Keratinocyte (primary cell): ENCODE results near the gene TRAPPC10. TPM values are rescaled to one million over a fixed set of nuclear protein-coding genes. Genes with fewer than 3 reads are reported as not detected.
"Not testable (repeated sequence)": the region's sequence is repeated elsewhere in the genome, so short reads cannot be mapped to it uniquely, and the experiment has no call there.

Experiments used
- DNase-seq: peaks from one replicate; pipeline ENCODE4 v3.0.0-alpha.2; 2011; ENCODE audit warnings: low read depth, missing footprints, low spot score
- FAIRE-seq: peaks from 2 replicates; lab custom pipeline; 2011; peaks lifted over from hg19 to GRCh38; lab: Jason Lieb, UNC
- H2AFZ ChIP-seq: 2 replicates; pipeline ENCODE4 v1.6.0; 2012; ENCODE audit warnings: low read length, control low read depth, inconsistent platforms; ENCODE audit not compliant: control insufficient read depth
- H3K27ac ChIP-seq: 2 replicates; pipeline ENCODE4 v1.5.1; 2011; ENCODE audit warnings: low read length; ENCODE audit not compliant: control insufficient read depth, insufficient read depth
- H3K27me3 ChIP-seq: 3 replicates; pipeline ENCODE4 v1.6.0; 2011; ENCODE audit warnings: low read length; ENCODE audit not compliant: control insufficient read depth, insufficient read depth; ENCODE audit errors: extremely low read depth
- H3K36me3 ChIP-seq, 2 experiments: 2 replicates in 1 of 2; 3 replicates in 1 of 2; pipeline ENCODE4 v1.5.1; 2011; ENCODE audit warnings: low read length in 2 of 2, mild to moderate bottlenecking in 1 of 2; ENCODE audit not compliant: control insufficient read depth in 2 of 2, insufficient read depth in 2 of 2; ENCODE audit errors: extremely low read depth in 1 of 2
- H3K4me1 ChIP-seq: 3 replicates; pipeline ENCODE4 v1.5.1; 2011; ENCODE audit warnings: low read length; ENCODE audit not compliant: control insufficient read depth, insufficient read depth; ENCODE audit errors: extremely low read depth
- H3K4me2 ChIP-seq: 3 replicates; pipeline ENCODE4 v1.6.0; 2011; ENCODE audit warnings: low read depth, low read length; ENCODE audit not compliant: control insufficient read depth, insufficient read depth; ENCODE audit errors: extremely low read depth
- H3K4me3 ChIP-seq, 3 experiments: fragments of 200-600 bp in 1 of 3; sonication (generic) in 1 of 3; 2 replicates in 2 of 3; 3 replicates in 1 of 3; pipeline ENCODE4 v1.5.1; 2011 to 2016; ENCODE audit warnings: low read length in 3 of 3, mild to moderate bottlenecking in 3 of 3, control low read depth in 2 of 3, inconsistent platforms in 1 of 3, low read depth in 1 of 3, mixed read lengths in 1 of 3, mixed run types in 1 of 3, moderate library complexity in 1 of 3; ENCODE audit not compliant: control insufficient read depth in 2 of 3, insufficient read depth in 2 of 3; ENCODE audit errors: extremely low read depth in 1 of 3
- H3K79me2 ChIP-seq: 2 replicates; pipeline ENCODE4 v1.6.0; 2012; ENCODE audit warnings: low read length; ENCODE audit not compliant: control insufficient read depth, insufficient read depth
- H3K9ac ChIP-seq: 3 replicates; pipeline ENCODE4 v1.6.0; 2011; ENCODE audit warnings: low read length; ENCODE audit not compliant: control insufficient read depth, insufficient read depth; ENCODE audit errors: extremely low read depth
- H3K9me1 ChIP-seq: 3 replicates; pipeline ENCODE4 v1.6.0; 2011; ENCODE audit warnings: low read length; ENCODE audit not compliant: control insufficient read depth, insufficient read depth; ENCODE audit errors: extremely low read depth
- H3K9me3 ChIP-seq: 2 replicates; pipeline ENCODE4 v1.5.1; 2012; ENCODE audit warnings: low read depth, low read length; ENCODE audit not compliant: control insufficient read depth
- H4K20me1 ChIP-seq: 3 replicates; pipeline ENCODE4 v1.6.0; 2011; ENCODE audit warnings: low read length; ENCODE audit not compliant: control insufficient read depth, insufficient read depth; ENCODE audit errors: extremely low read depth
- dilution Hi-C: fragments of 300-500 bp; cut with MboI; formaldehyde crosslinking; loops from one replicate; pipeline ENCODE4 v1.7.0; 2020; ENCODE audit warnings: low sequenced_read_pairs; ENCODE audit not compliant: extremely low pct_ligation_motif_present
- polyA plus RNA-seq, 5 experiments: library from polyadenylated mRNA; depleted of rRNA in 3 of 5; stranded (reverse) in 3 of 5; stranded (forward) in 1 of 5; unstranded in 1 of 5; fragments of >200 nt; gene quantifications; 1 replicate in 1 of 5; 2 replicates in 3 of 5; 3 replicates in 1 of 5; pipeline versions ENCODE4 v1.2.1 to v1.2.3, GENCODE V29; 2011 to 2012; ENCODE audit warnings: missing spikeins in 2 of 5, low read depth in 1 of 5, low replicate concordance in 1 of 5

The TRAPPC10 gene
- polyA plus RNA-seq, 1 donor (not counting 4 experiments of a cell fraction or from before 2014, with no cell fraction given) = 21.6 TPM

DNA sequence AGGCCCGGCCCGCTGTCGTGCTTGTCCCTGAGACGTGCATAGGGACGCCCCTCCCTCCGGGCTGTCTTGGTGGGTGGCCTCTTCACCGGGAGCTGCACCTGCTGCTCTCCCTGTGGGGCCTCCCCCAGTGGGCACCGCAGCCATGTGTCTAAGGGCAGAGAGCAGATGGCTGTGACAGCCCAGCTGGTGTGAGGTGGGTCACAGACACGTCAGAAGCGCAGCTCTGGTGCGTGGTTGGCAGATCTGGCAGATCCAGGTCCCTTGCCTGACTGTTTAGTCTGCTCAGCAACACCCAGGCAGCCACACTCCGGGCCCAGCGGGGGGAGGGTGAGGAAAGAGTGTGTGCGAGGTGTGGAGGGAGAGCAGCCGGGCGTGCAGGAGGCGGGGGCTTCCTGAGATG, 131.3 kb downstream of the TRAPPC10 start:
- DNase-seq, H3K9me1 ChIP-seq, H3K79me2 ChIP-seq, FAIRE-seq, H3K27ac ChIP-seq, dilution Hi-C loops, H3K4me3 ChIP-seq, H3K4me1 ChIP-seq, H3K9me3 ChIP-seq, H3K9ac ChIP-seq, H3K36me3 ChIP-seq, H3K4me2 ChIP-seq, H3K27me3 ChIP-seq, H4K20me1 ChIP-seq, H2AFZ ChIP-seq: not testable (repeated sequence)

DNA sequence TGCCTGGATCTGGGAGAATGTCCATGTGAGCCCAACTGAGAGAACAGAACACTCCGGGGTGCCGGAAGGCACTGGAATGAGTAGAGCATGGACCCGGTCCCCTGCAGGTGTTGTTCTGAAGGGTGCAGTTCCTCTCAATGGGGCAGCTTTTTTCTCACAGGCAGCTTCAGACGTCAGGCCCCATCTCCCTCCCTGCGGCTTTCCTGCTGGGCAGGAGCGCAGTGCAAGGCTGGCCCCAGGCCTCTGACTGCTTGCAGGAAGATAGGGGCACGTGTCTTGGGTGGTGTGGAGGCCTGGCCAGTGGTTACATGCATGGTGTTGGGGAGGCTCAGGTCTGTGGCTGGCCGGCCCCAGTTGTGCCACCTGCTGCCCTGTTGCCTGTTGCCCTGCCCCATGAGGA, 131.9 kb downstream of the TRAPPC10 start:
- H3K27ac ChIP-seq, H4K20me1 ChIP-seq, H3K79me2 ChIP-seq, FAIRE-seq, H3K4me1 ChIP-seq, H3K36me3 ChIP-seq, H2AFZ ChIP-seq, DNase-seq, dilution Hi-C loops, H3K9me1 ChIP-seq, H3K9ac ChIP-seq, H3K9me3 ChIP-seq, H3K4me2 ChIP-seq, H3K27me3 ChIP-seq, H3K4me3 ChIP-seq: not testable (repeated sequence)

DNA sequence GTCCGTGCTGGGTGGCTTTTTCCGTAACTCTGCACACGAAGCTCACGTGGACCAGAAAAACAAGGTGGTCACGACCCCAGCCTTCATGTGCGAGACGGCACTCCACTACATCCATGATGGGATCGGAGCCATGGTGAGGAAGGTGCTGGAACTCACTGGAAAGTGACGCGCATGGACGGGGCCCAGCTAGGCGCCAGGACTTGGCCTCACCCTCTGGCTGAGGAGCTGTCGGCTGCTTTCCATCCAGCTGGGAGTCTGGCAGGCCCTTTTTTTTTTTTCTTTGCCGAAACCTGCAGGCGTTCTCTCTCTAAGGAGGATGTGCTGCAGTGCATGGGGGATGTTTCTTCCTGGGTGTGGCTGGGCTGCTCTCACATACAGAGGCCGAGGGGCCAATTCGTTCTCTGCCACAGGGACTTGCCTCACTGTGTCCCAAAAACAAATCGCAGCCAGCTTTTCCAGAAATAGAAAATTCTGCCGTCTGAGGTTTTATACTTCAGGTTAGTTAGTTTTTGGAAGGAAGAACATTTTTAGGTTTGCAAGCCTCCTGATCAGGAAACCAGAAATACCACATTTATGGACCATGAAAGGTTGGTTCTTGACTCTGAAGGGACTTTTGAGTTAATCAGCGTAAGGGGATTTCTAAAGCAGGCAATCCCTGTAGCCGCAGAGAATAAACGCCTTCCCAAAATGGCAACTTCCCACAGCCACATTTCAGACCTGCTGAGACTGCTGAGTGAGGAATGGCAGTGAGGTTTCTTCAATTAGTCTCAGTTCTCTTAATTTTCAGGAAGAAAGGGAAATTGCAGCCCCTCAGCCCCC, 132.9 kb downstream of the TRAPPC10 start:
- H3K27ac ChIP-seq, H3K36me3 ChIP-seq, H3K9ac ChIP-seq, H4K20me1 ChIP-seq, H3K27me3 ChIP-seq, H2AFZ ChIP-seq, DNase-seq, H3K4me1 ChIP-seq, H3K9me3 ChIP-seq, dilution Hi-C loops, H3K4me3 ChIP-seq, H3K4me2 ChIP-seq, H3K9me1 ChIP-seq, H3K79me2 ChIP-seq: not testable (repeated sequence)
- peak; percentile 36 for FAIRE-seq

DNA sequence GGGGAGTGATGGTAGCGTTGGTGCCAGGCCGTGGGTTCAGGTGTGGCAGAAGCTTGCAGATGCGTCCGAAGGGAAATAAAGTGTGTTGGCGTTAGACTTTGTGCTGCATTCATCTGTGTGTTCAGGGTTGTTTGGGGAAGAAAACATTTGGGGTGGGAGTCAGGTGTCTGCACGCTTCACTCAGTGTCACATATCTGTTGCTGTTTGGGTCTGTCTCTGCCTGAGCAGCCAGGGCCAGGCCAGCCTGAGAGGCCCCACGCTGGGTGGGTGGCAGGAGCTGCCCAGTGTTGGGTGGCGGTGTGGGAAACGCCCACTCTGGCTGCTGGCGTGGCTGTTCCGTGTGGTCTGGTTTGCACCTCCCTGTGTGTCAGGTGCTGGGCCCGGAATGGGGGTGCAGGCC, 133.5 kb downstream of the TRAPPC10 start:
- H2AFZ ChIP-seq, FAIRE-seq, H3K9ac ChIP-seq, H3K9me3 ChIP-seq, H3K36me3 ChIP-seq, H3K79me2 ChIP-seq, H4K20me1 ChIP-seq, dilution Hi-C loops, H3K4me2 ChIP-seq, H3K4me1 ChIP-seq, DNase-seq, H3K9me1 ChIP-seq, H3K27me3 ChIP-seq, H3K27ac ChIP-seq, H3K4me3 ChIP-seq: not testable (repeated sequence)

DNA sequence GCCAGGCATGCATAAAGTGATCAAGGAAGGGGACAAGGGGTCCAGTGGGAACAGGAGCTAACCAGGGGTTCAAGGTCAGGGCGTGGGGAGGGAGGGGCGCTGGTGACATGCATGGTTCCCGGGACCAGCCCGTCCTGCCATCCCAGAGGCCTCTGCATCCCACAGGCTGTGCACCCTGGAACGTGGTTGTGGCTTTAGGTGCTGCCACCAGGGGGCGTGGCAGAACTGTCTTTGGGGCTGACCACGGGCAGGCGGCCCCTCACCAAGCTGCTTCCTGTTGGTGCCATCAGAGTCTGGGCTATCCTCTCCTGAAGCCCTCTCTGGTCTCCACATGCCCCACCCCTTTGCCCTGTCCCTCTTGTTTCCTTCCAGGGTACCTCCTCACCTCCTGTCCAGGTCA, 135.0 kb downstream of the TRAPPC10 start:
- H3K27me3 ChIP-seq, dilution Hi-C loops, DNase-seq, H3K27ac ChIP-seq, H4K20me1 ChIP-seq, H3K36me3 ChIP-seq, H3K79me2 ChIP-seq, H2AFZ ChIP-seq, H3K4me2 ChIP-seq, H3K9me3 ChIP-seq, H3K9me1 ChIP-seq, H3K4me1 ChIP-seq, H3K9ac ChIP-seq, H3K4me3 ChIP-seq: not testable (repeated sequence)
- FAIRE-seq = peak; percentile 66
